ENCODE data around the gene COL1A1. TPM values are rescaled to one million over a fixed set of nuclear protein-coding genes. Genes with fewer than 3 reads are reported as not detected.
A peak's percentile ranks its signal among the peaks of the same experiment; 100 is the strongest.

COL1A1 gene
- polyA plus RNA-seq, 4 donors, result 539 to 919 (median 649) TPM

- DNase-seq (ENCODE audit: low read depth in 4 of 4, low spot score in 3 of 4), result no peak
These were observed 1.7 kb upstream of the COL1A1 start for GRCh38 chr17:50203086-50203485.

- peak in 3 of 4 donors; percentile 81 to 88 (median 82) for DNase-seq (ENCODE audit: low read depth in 4 of 4, low spot score in 3 of 4)
These were observed 765 bp downstream of the COL1A1 start for GRCh38 chr17:50200457-50201275.

- peak; percentile 81 to 91 (median 90) for DNase-seq (ENCODE audit: low read depth in 4 of 4, low spot score in 3 of 4)
These were observed 1.5 kb downstream of the COL1A1 start for GRCh38 chr17:50199803-50200456.

- no peak for DNase-seq (ENCODE audit: low read depth in 4 of 4, low spot score in 3 of 4)
These were observed 2.1 kb downstream of the COL1A1 start for GRCh38 chr17:50199211-50199802.

- DNase-seq (ENCODE audit: low read depth in 4 of 4, low spot score in 3 of 4), result no peak
These were observed 3.3 kb downstream of the COL1A1 start for GRCh38 chr17:50198026-50198669.

- no peak for DNase-seq (ENCODE audit: low read depth in 4 of 4, low spot score in 3 of 4)
These were observed 4.6 kb downstream of the COL1A1 start for GRCh38 chr17:50196826-50197225.

GRCh38 chr17:50196036-50196435, 5.4 kb downstream of the COL1A1 start:
- no peak for DNase-seq (ENCODE audit: low read depth in 4 of 4, low spot score in 3 of 4)

GRCh38 chr17:50194934-50195865, 6.2 kb downstream of the COL1A1 start:
- no peak for DNase-seq (ENCODE audit: low read depth in 4 of 4, low spot score in 3 of 4)

- DNase-seq (ENCODE audit: low read depth in 4 of 4, low spot score in 3 of 4), result no peak
These were observed 7.1 kb downstream of the COL1A1 start for GRCh38 chr17:50194140-50194933.

- DNase-seq (ENCODE audit: low read depth in 4 of 4, low spot score in 3 of 4), result no peak
These were observed 8.7 kb downstream of the COL1A1 start for GRCh38 chr17:50192618-50193291.

GRCh38 chr17:50192144-50192617, 9.2 kb downstream of the COL1A1 start:
- no peak for DNase-seq (ENCODE audit: low read depth in 4 of 4, low spot score in 3 of 4)

- no peak for DNase-seq (ENCODE audit: low read depth in 4 of 4, low spot score in 3 of 4)
These were observed 9.9 kb downstream of the COL1A1 start for GRCh38 chr17:50191359-50192143.

GRCh38 chr17:50190603-50191358, 10.7 kb downstream of the COL1A1 start:
- no peak for DNase-seq (ENCODE audit: low read depth in 4 of 4, low spot score in 3 of 4)

- DNase-seq (ENCODE audit: low read depth in 4 of 4, low spot score in 3 of 4), result no peak
These were observed 11.2 kb downstream of the COL1A1 start for GRCh38 chr17:50190293-50190602.

- no peak for DNase-seq (ENCODE audit: low read depth in 4 of 4, low spot score in 3 of 4)
These were observed 11.7 kb downstream of the COL1A1 start for GRCh38 chr17:50189550-50190292.

- no peak for DNase-seq (ENCODE audit: low read depth in 4 of 4, low spot score in 3 of 4)
These were observed 12.4 kb downstream of the COL1A1 start for GRCh38 chr17:50188921-50189549.

Data from right renal pelvis (tissue), 4 donors.